K562 (cell line): ENCODE measurements around the gene SLC39A5. TPM values are rescaled to one million over a fixed set of nuclear protein-coding genes. Genes with fewer than 3 reads are reported as not detected.

Experiments used
- SNAPC5 ChIP-seq: fragments of 250-450 bp; sonication (Bioruptor Pico); IDR thresholded peaks from 2 replicates; pipeline ENCODE4 v1.8.0; 2021; ENCODE audit warnings: moderate library complexity, mild to moderate bottlenecking, inconsistent platforms
- ZNF318 ChIP-seq, 2 experiments: fragments of 450-650 bp; IDR thresholded peaks; 2 replicates each; pipeline ENCODE4 v1.6.1; 2016; ENCODE audit warnings: mild to moderate bottlenecking in 2 of 2, borderline replicate concordance in 1 of 2, low read depth in 1 of 2, moderate library complexity in 1 of 2
- polyA plus RNA-seq, 8 experiments: library from polyadenylated mRNA; depleted of rRNA in 4 of 8; stranded (reverse) in 5 of 8; unstranded in 3 of 8; fragments of >200 nt; fragmentation: Nextera tagmentation in 2 of 8; fragmentation: Illumina TruSeq in 1 of 8; extraction: Ambion mirVana in 2 of 8; extraction: Trizol in 1 of 8; gene quantifications; 2 replicates each; pipeline versions ENCODE4 v1.2.1 to v1.2.3, GENCODE V29; 2011 to 2014; ENCODE audit warnings: inconsistent platforms in 1 of 8, missing spikeins in 1 of 8
- total RNA-seq, 7 experiments: library from RNA; depleted of rRNA in 6 of 7; stranded (reverse); fragments of >200 nt in 6 of 7; fragmentation: Illumina TruSeq in 2 of 7; extraction: Trizol in 2 of 7; gene quantifications; 2 replicates each; pipeline versions ENCODE4 v1.2.1 to v1.2.3, GENCODE V29; 2011 to 2021; ENCODE audit warnings: low replicate concordance in 1 of 7

Gene SLC39A5
- total and polyA plus RNA-seq, 9 of the 15 experiments (the other 6 are each of a cell fraction or from before 2014, with no cell fraction given), result 0.08 to 0.10 TPM; not detected in 7

DNA sequence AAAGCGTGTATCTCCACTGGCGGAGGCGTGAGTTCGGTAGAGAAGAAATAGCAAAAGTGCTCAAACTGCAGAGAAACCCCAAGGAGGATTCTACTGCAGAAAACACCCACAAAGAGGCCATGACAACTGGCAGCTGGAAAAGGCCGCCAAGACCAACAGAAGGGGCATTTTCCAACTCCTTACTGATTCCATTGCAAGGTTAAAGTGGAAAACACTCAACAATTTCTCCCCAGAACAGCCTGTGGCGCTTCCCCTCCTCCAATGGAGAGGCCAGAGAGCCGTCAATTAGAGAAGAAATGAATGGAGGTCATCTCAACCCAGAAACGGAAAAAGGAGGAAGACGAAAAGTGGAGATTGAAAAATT is 29.0 kb downstream of the SLC39A5 start (continued):
- no peak for TF ChIP-seq ZNF318 (IDR thresholded peaks at IDR 0.05; ENCODE audit: borderline replicate concordance in 1 of 2, low read depth in 1 of 2)
- TF ChIP-seq SNAPC5 (CRISPR knock-in tag), result no peak
